Karpas-422 (cell line): ENCODE measurements around the gene TMEM63B. TPM values are rescaled to one million over a fixed set of nuclear protein-coding genes. Genes with fewer than 3 reads are reported as not detected.
"Not testable (repeated sequence)": the region's sequence is repeated elsewhere in the genome, so short reads cannot be mapped to it uniquely, and the experiment has no call there.

Experiments used
- DNase-seq: peaks from one replicate; pipeline ENCODE4 v3.0.0-alpha.2; 2015
- H2AFZ ChIP-seq: fragments of 200-600 bp; sonication (generic); 2 replicates; pipeline ENCODE4 v1.6.1; 2014; ENCODE audit warnings: antibody characterized with exemption, low read length, mixed read lengths
- H3K27ac ChIP-seq: fragments of 200-600 bp; sonication (generic); 2 replicates; pipeline ENCODE4 v1.5.1; 2014; ENCODE audit warnings: mild to moderate bottlenecking, low read length, moderate library complexity
- H3K27me3 ChIP-seq: fragments of 200-600 bp; sonication (generic); 2 replicates; pipeline ENCODE4 v1.6.1; 2014; ENCODE audit warnings: low read length, mixed read lengths
- H3K36me3 ChIP-seq: fragments of 200-600 bp; sonication (generic); 2 replicates; pipeline ENCODE4 v1.6.1; 2014; ENCODE audit warnings: low read length, mixed read lengths; ENCODE audit not compliant: insufficient read depth
- H3K4me1 ChIP-seq: fragments of 200-600 bp; sonication (generic); 2 replicates; pipeline ENCODE4 v1.6.1; 2014; ENCODE audit warnings: mild to moderate bottlenecking, low read length, mixed read lengths
- H3K4me2 ChIP-seq: fragments of 200-600 bp; sonication (generic); 2 replicates; pipeline ENCODE4 v1.6.1; 2014; ENCODE audit warnings: low read length, low read depth, mild to moderate bottlenecking; ENCODE audit not compliant: poor library complexity, severe bottlenecking
- H3K4me3 ChIP-seq: fragments of 200-600 bp; sonication (generic); 2 replicates; pipeline ENCODE4 v1.5.1; 2014; ENCODE audit warnings: mild to moderate bottlenecking, antibody characterized with exemption, low read length, mixed read lengths
- H3K79me2 ChIP-seq: fragments of 200-600 bp; sonication (generic); 2 replicates; pipeline ENCODE4 v1.6.1; 2014; ENCODE audit warnings: mild to moderate bottlenecking, low read length, mixed read lengths
- H3K9ac ChIP-seq: fragments of 200-600 bp; sonication (generic); 2 replicates; pipeline ENCODE4 v1.6.0; 2014; ENCODE audit warnings: low read length
- H3K9me2 ChIP-seq: fragments of 200-600 bp; sonication (generic), shearing (Covaris generic); replicated peaks from 2 replicates; pipeline ENCODE4 v1.6.0; 2014; ENCODE audit warnings: mild to moderate bottlenecking, low read length, moderate library complexity; ENCODE audit not compliant: insufficient read depth
- H3K9me3 ChIP-seq: fragments of 300-700, 200-600 bp; sonication (generic); 2 replicates; pipeline ENCODE4 v1.6.1; 2014; ENCODE audit warnings: low read length, mixed read lengths
- H4K20me1 ChIP-seq: fragments of 200-600 bp; sonication (generic); 2 replicates; pipeline ENCODE4 v1.6.1; 2014; ENCODE audit warnings: mild to moderate bottlenecking, antibody characterized with exemption, low read length, low read depth; ENCODE audit not compliant: insufficient read depth
- total RNA-seq: library from RNA; depleted of rRNA; stranded (reverse); fragments of >200 nt; shearing (Covaris generic); gene quantifications from 2 replicates; pipeline ENCODE4 v1.2.3, GENCODE V29; 2014; ENCODE audit warnings: low replicate concordance

The TMEM63B gene
- total RNA-seq, 1 experiment from 2014 or later, result 9.1 TPM

DNA sequence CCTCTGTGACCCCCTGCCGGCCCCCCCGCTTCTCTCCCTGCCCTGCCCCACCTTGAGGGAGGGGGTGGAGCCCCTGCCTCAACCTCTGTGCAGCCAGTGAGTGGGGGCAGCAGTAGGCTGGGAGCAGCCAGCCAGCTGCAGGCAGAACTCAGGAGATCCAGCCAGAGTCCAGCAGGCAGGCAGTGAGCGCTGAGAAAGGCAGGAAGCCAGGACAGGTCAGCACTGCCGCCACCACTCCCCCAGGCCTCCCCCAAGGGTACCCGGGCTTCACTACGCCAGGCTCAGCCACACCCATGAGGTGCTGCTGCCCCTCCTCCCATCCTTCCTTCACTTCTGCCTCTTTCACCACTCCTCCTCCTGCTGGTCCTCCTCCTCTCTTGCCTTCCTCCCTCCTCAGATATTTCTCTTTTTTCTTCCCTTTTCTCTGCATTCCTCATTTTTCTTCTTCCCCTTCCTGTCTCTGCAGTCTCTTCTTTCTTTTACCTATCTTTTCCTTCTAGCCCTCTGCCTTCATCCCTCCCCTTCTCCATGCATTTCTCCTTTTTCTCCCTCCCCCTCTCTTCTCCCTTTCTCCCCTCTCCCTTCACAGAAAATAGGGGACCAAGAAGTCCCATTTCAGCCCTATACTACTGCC lies 11.5 kb downstream of the TMEM63B start:
- H3K4me2 ChIP-seq, result no peak overlapping the region
- no peak overlapping the region for H3K9ac ChIP-seq
- no peak for DNase-seq
- peaks cover 2% of the 10 kb centered on the region; the same call in 1 of the 2 replicates for H4K20me1 ChIP-seq
- H3K36me3 ChIP-seq, result no peaks in the 10 kb centered on the region
- H3K79me2 ChIP-seq, result no peaks in the 10 kb centered on the region
- H3K27ac ChIP-seq, result no peak overlapping the region
- H3K4me3 ChIP-seq, result no peak overlapping the region
- no peaks in the 10 kb centered on the region for H3K27me3 ChIP-seq
- no peaks in the 10 kb centered on the region for H3K9me2 ChIP-seq
- H2AFZ ChIP-seq, result no peak overlapping the region
- no peaks in the 10 kb centered on the region for H3K9me3 ChIP-seq
- H3K4me1 ChIP-seq, result peaks cover under 1% of the 10 kb centered on the region; the same call in 1 of the 2 replicates

DNA sequence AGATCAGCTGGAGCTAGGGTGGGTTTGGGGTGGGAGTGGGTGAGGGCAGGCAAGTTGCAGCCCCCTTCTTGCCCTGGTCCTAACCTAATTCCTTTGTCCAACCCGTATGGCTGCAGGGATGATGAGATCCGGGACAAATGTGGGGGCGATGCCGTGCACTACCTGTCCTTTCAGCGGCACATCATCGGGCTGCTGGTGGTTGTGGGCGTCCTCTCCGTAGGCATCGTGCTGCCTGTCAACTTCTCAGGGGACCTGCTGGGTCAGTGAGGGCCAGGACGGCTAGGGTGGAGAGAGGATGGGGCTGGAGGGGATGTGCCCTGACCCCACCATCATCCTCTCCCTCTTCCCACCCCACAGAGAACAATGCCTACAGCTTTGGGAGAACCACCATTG lies 12.0 kb downstream of the TMEM63B start:
- H3K9me3 ChIP-seq, result no peaks in the 10 kb centered on the region
- no peak overlapping the region for H3K9ac ChIP-seq
- no peak overlapping the region for H3K4me2 ChIP-seq
- H3K36me3 ChIP-seq, result no peaks in the 10 kb centered on the region
- H3K9me2 ChIP-seq, result no peaks in the 10 kb centered on the region
- H3K79me2 ChIP-seq, result no peaks in the 10 kb centered on the region
- no peak overlapping the region for H3K27ac ChIP-seq
- no peak overlapping the region for H2AFZ ChIP-seq
- no peaks in the 10 kb centered on the region for H3K27me3 ChIP-seq
- no peak for DNase-seq
- no peaks in the 10 kb centered on the region for H4K20me1 ChIP-seq
- no peak overlapping the region for H3K4me3 ChIP-seq
- H3K4me1 ChIP-seq, result no peaks in the 10 kb centered on the region

DNA sequence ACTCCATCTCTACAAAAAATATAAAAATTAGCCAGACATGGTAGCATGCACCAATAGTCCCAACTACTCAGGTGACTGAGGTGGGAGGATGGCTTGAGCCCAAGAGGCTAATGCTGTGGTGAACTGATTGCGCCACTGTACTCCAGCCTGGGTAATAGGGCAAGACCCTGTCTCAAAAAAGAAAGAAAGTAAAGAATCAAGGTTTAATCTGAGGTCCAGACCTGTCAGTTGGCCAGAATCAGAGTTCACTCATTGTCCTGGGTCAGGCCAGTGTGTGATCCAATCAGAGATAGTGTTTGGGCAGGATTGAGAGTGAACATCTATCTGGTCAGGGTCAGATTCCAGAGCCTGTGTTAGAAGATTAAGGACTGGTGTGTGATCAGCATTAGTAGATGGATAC lies 15.5 kb downstream of the TMEM63B start:
- no peaks in the 10 kb centered on the region for H3K79me2 ChIP-seq
- no peak overlapping the region for H3K27ac ChIP-seq
- no peak overlapping the region for H3K9ac ChIP-seq
- H3K27me3 ChIP-seq, result no peaks in the 10 kb centered on the region
- H3K4me2 ChIP-seq, result no peak overlapping the region
- H3K9me2 ChIP-seq, result no peaks in the 10 kb centered on the region
- no peaks in the 10 kb centered on the region for H4K20me1 ChIP-seq
- no peaks in the 10 kb centered on the region for H3K36me3 ChIP-seq
- no peaks in the 10 kb centered on the region for H3K9me3 ChIP-seq
- no peaks in the 10 kb centered on the region for H3K4me1 ChIP-seq
- no peak overlapping the region for H2AFZ ChIP-seq
- no peak overlapping the region for H3K4me3 ChIP-seq
- DNase-seq, result no peak

DNA sequence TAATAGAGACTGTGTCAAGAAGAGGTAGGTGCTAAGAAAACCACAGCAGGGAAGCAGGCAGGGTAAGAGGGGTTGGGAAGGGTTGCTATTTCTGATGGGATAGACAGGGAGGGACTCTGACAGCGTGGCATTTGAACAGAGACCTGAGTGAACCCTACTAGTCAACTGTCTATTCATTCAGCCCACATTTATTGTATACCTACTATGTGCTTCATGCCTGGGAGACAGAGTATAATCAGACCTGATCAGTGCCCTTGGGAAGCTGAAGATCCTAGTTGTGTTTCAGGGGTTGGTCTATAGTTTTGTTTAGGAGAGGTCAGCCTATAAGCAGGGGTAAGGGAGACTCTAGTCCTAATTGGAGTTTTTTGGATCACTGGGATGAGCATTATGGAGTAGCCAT lies 16.4 kb downstream of the TMEM63B start:
- no peak overlapping the region for H3K4me3 ChIP-seq
- H3K36me3 ChIP-seq, result no peaks in the 10 kb centered on the region
- H2AFZ ChIP-seq, result no peak overlapping the region
- H3K4me1 ChIP-seq, result no peaks in the 10 kb centered on the region
- no peak overlapping the region for H3K27ac ChIP-seq
- H3K4me2 ChIP-seq, result no peak overlapping the region
- no peaks in the 10 kb centered on the region for H3K79me2 ChIP-seq
- no peak overlapping the region for H3K9ac ChIP-seq
- no peaks in the 10 kb centered on the region for H3K27me3 ChIP-seq
- H3K9me3 ChIP-seq, result no peaks in the 10 kb centered on the region
- DNase-seq, result no peak
- H4K20me1 ChIP-seq, result no peaks in the 10 kb centered on the region
- no peaks in the 10 kb centered on the region for H3K9me2 ChIP-seq

DNA sequence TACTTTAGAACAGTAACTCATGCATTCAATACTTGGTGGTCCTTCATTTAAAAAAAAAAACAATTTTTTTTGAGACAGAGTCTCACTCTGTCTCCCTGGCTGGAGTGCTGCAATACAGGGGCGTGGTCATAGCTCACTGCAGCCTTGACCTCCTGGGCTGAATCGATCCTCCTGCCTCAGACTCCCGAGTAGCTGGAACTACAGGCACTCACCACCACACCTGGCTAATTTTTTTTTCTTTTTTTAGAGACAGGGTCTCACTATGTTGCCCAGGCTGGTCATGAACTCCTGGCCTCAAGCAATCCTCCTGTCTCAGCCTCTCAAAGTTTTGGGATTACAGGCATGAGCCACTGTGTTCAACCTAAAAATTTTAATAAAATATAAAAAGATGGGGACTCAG lies 17.2 kb downstream of the TMEM63B start:
- H3K27me3 ChIP-seq, H2AFZ ChIP-seq, H3K4me2 ChIP-seq, H3K79me2 ChIP-seq, H3K9me2 ChIP-seq, H3K4me3 ChIP-seq, H3K27ac ChIP-seq, H3K9ac ChIP-seq, DNase-seq, H3K9me3 ChIP-seq, H4K20me1 ChIP-seq, H3K4me1 ChIP-seq, H3K36me3 ChIP-seq: not testable (repeated sequence)

DNA sequence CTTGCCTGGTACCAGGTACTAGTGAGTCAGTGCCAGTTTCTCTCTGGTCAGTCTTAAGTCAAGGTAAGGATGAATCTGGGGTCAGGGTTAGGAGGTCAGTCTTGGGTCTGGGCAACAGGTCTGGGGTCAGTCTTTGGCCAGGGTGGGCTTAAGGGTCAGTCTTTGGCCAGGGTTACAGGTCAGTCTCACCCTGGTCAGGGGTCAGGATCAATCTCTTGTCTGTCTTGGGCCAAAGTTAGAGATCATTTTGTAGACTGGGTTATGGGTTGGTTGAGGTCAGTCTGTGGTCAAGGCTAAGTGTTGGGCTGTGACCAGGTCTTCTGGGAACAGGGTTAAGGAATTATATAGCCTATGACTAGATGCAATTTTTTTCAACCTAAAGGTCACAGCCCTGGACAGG lies 18.5 kb downstream of the TMEM63B start:
- H3K4me3 ChIP-seq, result no peak overlapping the region
- no peaks in the 10 kb centered on the region for H3K9me3 ChIP-seq
- no peak overlapping the region for H3K27ac ChIP-seq
- no peaks in the 10 kb centered on the region for H4K20me1 ChIP-seq
- no peak overlapping the region for H3K9ac ChIP-seq
- DNase-seq, result no peak
- H3K27me3 ChIP-seq, result no peaks in the 10 kb centered on the region
- H2AFZ ChIP-seq, result no peak overlapping the region
- no peaks in the 10 kb centered on the region for H3K36me3 ChIP-seq
- no peak overlapping the region for H3K4me2 ChIP-seq
- H3K9me2 ChIP-seq, result no peaks in the 10 kb centered on the region
- H3K79me2 ChIP-seq, result no peaks in the 10 kb centered on the region
- peaks cover 6% of the 10 kb centered on the region for H3K4me1 ChIP-seq

DNA sequence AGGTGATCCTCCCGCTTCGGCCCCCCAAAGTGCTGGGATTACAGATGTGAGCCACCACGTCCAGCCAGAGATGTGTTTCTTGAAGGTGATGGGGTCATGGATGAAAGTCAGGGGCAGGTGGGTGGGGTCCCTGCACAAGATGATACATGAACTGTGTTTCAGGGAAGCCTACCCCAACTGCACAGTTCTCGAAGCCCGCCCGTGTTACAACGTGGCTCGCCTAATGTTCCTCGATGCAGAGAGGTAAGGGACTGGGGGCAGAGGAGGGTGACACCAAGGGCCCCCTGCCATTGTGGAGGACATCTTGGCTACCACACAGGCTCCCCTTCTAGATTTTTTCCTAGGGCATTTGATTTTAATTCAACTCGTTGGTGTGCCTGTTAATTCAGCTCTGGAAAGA lies 19.3 kb downstream of the TMEM63B start:
- Histone ChIP-seq H4K20me1 (no peaks in the 10 kb centered on the region), H3K9me3 (no peaks in the 10 kb centered on the region), H2AFZ (no peak overlapping the region), H3K27me3 (no peaks in the 10 kb centered on the region), H3K79me2 (no peaks in the 10 kb centered on the region), H3K4me1 (peaks cover 8% of the 10 kb centered on the region), H3K4me2 (no peak overlapping the region), H3K36me3 (no peaks in the 10 kb centered on the region), H3K9ac (no peak overlapping the region), H3K9me2 (no peaks in the 10 kb centered on the region), H3K4me3 (no peak overlapping the region), H3K27ac (no peak overlapping the region)
- DNase-seq, result no peak

DNA sequence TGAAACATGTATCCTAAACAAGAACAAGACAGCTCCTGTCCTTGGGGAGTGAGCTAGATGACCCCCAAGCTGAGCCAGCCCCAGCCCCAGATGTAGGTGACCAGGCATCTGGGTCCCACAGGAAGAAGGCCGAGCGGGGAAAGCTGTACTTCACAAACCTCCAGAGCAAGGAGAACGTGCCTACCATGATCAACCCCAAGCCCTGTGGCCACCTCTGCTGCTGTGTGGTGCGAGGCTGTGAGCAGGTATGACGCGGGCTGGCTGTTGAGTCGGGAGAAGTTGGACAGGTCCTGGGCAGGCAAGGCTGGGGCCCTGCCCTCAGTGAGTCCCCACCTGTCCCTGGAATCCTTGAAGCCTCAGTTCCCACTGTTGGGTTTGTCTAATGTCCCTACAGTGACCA lies 19.9 kb downstream of the TMEM63B start:
- Histone ChIP-seq H3K36me3 (no peaks in the 10 kb centered on the region), H3K9me2 (no peaks in the 10 kb centered on the region), H3K27ac (no peak overlapping the region), H3K4me2 (no peak overlapping the region), H3K9ac (no peak overlapping the region), H4K20me1 (no peaks in the 10 kb centered on the region), H3K79me2 (no peaks in the 10 kb centered on the region), H3K27me3 (no peaks in the 10 kb centered on the region), H3K9me3 (no peaks in the 10 kb centered on the region), H3K4me3 (no peak overlapping the region), H3K4me1 (peaks cover 9% of the 10 kb centered on the region), H2AFZ (no peak overlapping the region)
- no peak for DNase-seq

DNA sequence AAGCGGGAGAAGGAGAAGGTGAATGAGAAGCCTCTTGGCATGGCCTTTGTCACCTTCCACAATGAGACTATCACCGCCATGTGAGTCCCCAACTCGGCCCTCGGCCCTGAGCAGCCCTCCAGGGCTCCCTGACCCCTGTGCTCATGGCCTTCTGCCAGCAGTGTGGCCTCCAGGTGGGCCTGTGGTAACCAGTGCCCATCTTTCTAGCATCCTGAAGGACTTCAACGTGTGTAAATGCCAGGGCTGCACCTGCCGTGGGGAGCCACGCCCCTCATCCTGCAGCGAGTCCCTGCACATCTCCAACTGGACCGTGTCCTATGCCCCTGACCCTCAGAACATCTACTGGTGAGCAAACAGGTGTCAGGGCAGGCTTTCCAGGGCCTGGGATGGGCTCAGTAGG lies 21.0 kb downstream of the TMEM63B start:
- peaks cover 9% of the 10 kb centered on the region for H3K4me1 ChIP-seq
- H2AFZ ChIP-seq, result no peak overlapping the region
- H3K4me2 ChIP-seq, result no peak overlapping the region
- no peak overlapping the region for H3K4me3 ChIP-seq
- H3K9me3 ChIP-seq, result no peaks in the 10 kb centered on the region
- H3K9me2 ChIP-seq, result no peaks in the 10 kb centered on the region
- no peaks in the 10 kb centered on the region for H4K20me1 ChIP-seq
- no peak overlapping the region for H3K9ac ChIP-seq
- H3K27me3 ChIP-seq, result no peaks in the 10 kb centered on the region
- H3K79me2 ChIP-seq, result no peaks in the 10 kb centered on the region
- DNase-seq, result no peak
- H3K27ac ChIP-seq, result no peak overlapping the region
- H3K36me3 ChIP-seq, result no peaks in the 10 kb centered on the region
